ENCODE measurements around the gene CDS2. TPM values are rescaled to one million over a fixed set of nuclear protein-coding genes. Genes with fewer than 3 reads are reported as not detected.

CDS2 gene
- total RNA-seq, 1 experiment from 2014 or later: 25.7 TPM

DNA sequence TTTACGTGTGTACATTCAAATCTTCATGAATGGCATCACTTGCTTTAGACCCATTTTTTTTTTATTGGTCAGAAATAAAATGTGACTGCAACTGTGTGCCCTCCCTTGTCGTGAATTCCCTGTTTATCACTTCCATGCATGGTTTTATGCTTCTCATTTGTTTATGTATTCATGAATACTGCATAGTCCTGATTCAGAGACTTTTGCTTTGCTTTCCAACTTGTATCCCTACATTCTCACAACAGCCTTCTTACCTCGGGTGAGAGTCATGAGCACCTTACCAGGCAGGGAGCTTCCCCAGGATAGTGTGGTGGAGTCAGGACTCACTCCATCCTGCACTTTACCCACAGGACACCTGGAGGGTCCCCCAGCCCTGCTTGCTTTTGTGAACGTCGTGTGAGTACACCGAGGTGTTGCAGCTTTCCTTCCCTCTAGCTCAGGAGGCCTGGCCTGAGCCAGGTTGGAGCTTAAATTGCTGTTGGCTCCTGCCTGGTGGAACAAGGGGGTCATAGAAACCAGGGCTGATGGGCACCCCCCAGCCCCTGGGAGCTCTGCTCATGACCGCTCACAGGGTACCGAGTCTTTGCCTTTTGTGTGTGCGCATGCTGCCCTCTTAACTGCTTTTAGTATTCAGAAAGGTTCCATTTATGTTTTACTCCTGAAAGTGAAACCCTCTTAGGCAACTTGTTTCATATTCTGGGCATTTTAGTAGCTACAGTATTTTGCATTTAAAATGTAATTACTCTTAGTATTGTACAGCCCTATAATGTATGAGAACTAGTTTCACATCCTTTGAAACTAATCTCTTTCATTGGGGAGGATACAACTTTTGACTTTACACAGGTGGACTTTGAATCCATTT lies 66.0 kb downstream of the CDS2 start:
- intact Hi-C loops (cut with micrococcal nuclease; ENCODE audit: unreplicated experiment): loop anchor here (2.0 to 10.0 kb wide), 2 partner anchors 66 to 588 kb away; partner anchors contain the start of gene CDS2
- Mint-ChIP-seq H3K27me3 (ENCODE audit: unreplicated experiment) (no peaks in the 10 kb centered on the region), H3K4me1 (ENCODE audit: low read depth, unreplicated experiment) (no peaks in the 10 kb centered on the region), H3K9me3 (ENCODE audit: low read depth, unreplicated experiment) (no peaks in the 10 kb centered on the region), H3K27ac (ENCODE audit: unreplicated experiment) (no peak overlapping the region), H3K36me3 (ENCODE audit: insufficient read depth, unreplicated experiment) (peaks cover 13% of the 10 kb centered on the region), H3K4me3 (ENCODE audit: low read depth, unreplicated experiment) (no peak overlapping the region)
- no TSS peak for BruUV-seq (replicated peaks)
- CTCF ChIA-PET: interaction anchor here (0.6 to 2.3 kb wide), 6 partner anchors 12 to 434 kb away, joined by 3 to 47 read pairs (median 3); partner anchors contain the start of genes CDS2 and PCNA
- DNase-seq: no peak
- TF ChIP-seq, protein P1, sequence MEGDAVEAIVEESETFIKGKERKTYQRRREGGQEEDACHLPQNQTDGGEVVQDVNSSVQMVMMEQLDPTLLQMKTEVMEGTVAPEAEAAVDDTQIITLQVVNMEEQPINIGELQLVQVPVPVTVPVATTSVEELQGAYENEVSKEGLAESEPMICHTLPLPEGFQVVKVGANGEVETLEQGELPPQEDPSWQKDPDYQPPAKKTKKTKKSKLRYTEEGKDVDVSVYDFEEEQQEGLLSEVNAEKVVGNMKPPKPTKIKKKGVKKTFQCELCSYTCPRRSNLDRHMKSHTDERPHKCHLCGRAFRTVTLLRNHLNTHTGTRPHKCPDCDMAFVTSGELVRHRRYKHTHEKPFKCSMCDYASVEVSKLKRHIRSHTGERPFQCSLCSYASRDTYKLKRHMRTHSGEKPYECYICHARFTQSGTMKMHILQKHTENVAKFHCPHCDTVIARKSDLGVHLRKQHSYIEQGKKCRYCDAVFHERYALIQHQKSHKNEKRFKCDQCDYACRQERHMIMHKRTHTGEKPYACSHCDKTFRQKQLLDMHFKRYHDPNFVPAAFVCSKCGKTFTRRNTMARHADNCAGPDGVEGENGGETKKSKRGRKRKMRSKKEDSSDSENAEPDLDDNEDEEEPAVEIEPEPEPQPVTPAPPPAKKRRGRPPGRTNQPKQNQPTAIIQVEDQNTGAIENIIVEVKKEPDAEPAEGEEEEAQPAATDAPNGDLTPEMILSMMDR (IDR thresholded peaks at IDR 0.05; ENCODE audit: unreplicated experiment): no peak

DNA sequence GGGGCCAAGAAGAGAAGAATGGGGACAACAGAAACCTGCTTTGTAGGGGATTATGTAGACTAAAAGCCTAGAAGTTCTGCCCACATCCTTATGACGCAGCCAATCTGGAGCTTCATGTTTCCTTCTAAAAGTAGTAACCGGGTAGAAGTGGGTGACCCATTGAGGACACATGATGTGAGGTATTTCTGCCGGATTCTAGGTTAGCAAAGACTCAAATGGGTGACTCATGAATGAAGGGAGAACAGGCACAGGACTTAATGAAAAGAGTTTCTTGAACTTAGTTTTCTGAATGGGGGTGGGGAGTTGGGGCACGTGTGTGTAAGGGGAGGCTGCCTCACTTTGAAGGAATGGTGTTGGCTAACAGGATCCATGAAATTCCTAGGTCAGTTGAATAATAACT lies 68.8 kb downstream of the CDS2 start:
- no TSS peak for BruUV-seq (replicated peaks)
- intact Hi-C loops (cut with micrococcal nuclease; ENCODE audit: unreplicated experiment): loop anchor here (10.0 kb wide), 1 partner anchor 591 kb away; no protein-coding TSS in a partner anchor
- Mint-ChIP-seq H3K9me3 (ENCODE audit: low read depth, unreplicated experiment) (no peaks in the 10 kb centered on the region), H3K27ac (ENCODE audit: unreplicated experiment) (no peak overlapping the region), H3K4me3 (ENCODE audit: low read depth, unreplicated experiment) (no peak overlapping the region), H3K4me1 (ENCODE audit: low read depth, unreplicated experiment) (no peaks in the 10 kb centered on the region), H3K36me3 (ENCODE audit: insufficient read depth, unreplicated experiment) (no peaks in the 10 kb centered on the region), H3K27me3 (ENCODE audit: unreplicated experiment) (no peaks in the 10 kb centered on the region)
- CTCF ChIA-PET: interaction anchor here (0.7 kb wide), 1 partner anchor 326 kb away, joined by 3 read pairs; no protein-coding TSS in a partner anchor
- no peak for DNase-seq
- TF ChIP-seq, protein P1 (IDR thresholded peaks at IDR 0.05; ENCODE audit: unreplicated experiment): no peak

DNA sequence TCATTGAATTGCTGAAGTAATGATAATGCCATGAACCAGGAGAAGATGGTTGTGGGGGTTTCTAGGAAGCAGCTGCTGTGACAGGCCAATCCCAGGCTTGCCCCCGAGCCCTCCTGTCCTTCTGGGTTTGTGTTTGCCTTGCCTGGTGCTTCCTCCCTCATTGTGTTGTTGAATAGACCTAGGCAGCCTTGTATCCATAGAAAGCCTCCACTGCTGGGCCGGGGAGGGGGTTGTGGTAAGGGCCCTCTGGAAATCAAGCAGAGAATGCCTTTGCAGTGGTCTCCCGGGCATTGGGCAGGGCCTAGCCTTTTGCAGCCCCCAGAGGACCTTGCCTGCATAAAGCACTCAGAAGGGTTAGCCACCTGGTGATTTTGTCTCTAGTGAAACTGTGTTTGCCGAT lies 69.3 kb downstream of the CDS2 start:
- H3K9me3 Mint-ChIP-seq (ENCODE audit: low read depth, unreplicated experiment): no peaks in the 10 kb centered on the region
- no peaks in the 10 kb centered on the region for H3K36me3 Mint-ChIP-seq (ENCODE audit: insufficient read depth, unreplicated experiment)
- BruUV-seq (replicated peaks): no TSS peak
- intact Hi-C loops (cut with micrococcal nuclease; ENCODE audit: unreplicated experiment): loop anchor here (10.0 kb wide), 1 partner anchor 591 kb away; no protein-coding TSS in a partner anchor
- no peak overlapping the region for H3K4me3 Mint-ChIP-seq (ENCODE audit: low read depth, unreplicated experiment)
- H3K4me1 Mint-ChIP-seq (ENCODE audit: low read depth, unreplicated experiment): no peaks in the 10 kb centered on the region
- DNase-seq: no peak
- H3K27ac Mint-ChIP-seq (ENCODE audit: unreplicated experiment): no peak overlapping the region
- no peaks in the 10 kb centered on the region for H3K27me3 Mint-ChIP-seq (ENCODE audit: unreplicated experiment)
- CTCF ChIA-PET: no interaction called here
- TF ChIP-seq, protein P1 (IDR thresholded peaks at IDR 0.05; ENCODE audit: unreplicated experiment): no peak

DNA sequence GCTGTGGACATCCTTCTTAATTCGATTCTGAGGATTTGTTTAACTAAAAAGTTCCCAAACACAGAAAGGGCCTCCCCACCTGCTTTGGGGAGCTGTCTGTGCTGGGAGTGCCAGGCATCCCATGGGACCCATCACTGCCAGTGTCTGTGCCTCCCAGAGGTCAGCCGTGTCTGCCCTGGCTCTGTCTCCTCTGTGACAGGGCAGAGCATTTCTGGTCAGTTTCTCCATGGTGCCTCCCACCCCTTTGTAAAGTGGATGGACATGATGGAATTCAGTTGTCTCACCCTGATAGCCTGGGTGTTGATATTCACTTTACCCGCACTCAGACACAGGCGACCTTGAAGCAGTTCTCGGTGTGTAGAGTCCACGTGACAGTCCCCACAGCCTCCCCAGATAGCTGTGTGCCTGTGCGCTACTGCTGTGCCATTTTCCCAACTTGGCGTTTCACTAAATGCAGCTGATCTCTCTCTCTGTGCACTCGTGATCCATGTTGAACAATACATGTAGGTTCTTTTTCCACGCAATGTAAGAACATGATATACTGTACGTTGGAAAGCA lies 70.5 kb downstream of the CDS2 start:
- intact Hi-C loops (cut with micrococcal nuclease; ENCODE audit: unreplicated experiment): loop anchor here (10.0 kb wide), 1 partner anchor 593 kb away; no protein-coding TSS in a partner anchor
- no peak for DNase-seq
- no peaks in the 10 kb centered on the region for H3K9me3 Mint-ChIP-seq (ENCODE audit: low read depth, unreplicated experiment)
- no peaks in the 10 kb centered on the region for H3K27me3 Mint-ChIP-seq (ENCODE audit: unreplicated experiment)
- CTCF ChIA-PET: interaction anchor here (1.3 kb wide), 1 partner anchor 71 kb away, joined by 3 read pairs; no protein-coding TSS in a partner anchor
- no peak overlapping the region for H3K4me3 Mint-ChIP-seq (ENCODE audit: low read depth, unreplicated experiment)
- no peak overlapping the region for H3K27ac Mint-ChIP-seq (ENCODE audit: unreplicated experiment)
- no peaks in the 10 kb centered on the region for H3K36me3 Mint-ChIP-seq (ENCODE audit: insufficient read depth, unreplicated experiment)
- TF ChIP-seq, protein P1 (IDR thresholded peaks at IDR 0.05; ENCODE audit: unreplicated experiment): no peak
- H3K4me1 Mint-ChIP-seq (ENCODE audit: low read depth, unreplicated experiment): no peaks in the 10 kb centered on the region
- no TSS peak for BruUV-seq (replicated peaks)
